ENCODE data around the gene KRTAP3-2. TPM values are rescaled to one million over a fixed set of nuclear protein-coding genes. Genes with fewer than 3 reads are reported as not detected.

Gene KRTAP3-2
- total and polyA plus RNA-seq, 11 donors = not detected

DNA sequence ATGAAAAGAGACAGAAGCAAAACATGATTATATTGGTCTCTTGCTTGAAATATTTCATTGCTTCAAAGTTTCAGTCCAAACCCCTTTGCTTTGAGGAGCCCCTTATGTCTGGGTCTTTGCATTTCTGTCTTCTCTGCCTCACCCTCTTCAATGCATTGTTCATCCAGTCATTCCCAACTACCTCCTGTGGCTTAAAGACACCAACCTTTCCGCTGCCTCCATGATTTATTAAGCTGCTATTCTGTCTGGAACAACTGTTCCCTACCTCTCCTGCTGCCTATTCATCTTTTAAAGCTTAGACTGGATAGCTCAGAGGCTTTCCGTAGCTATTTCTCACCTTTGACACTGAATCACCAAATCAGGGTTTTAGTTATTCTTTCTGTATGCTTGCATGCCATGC is 2.3 kb downstream of the KRTAP3-2 start:
- peaks cover 0 to 46% (median 12%) of the 10 kb centered on the region in 9 donors for H3K27me3 ChIP-seq
- H3K4me3 ChIP-seq = no peak overlapping the region
- no peak for TF ChIP-seq POLR2A (IDR thresholded peaks at IDR 0.05)
- TF ChIP-seq, protein P1, sequence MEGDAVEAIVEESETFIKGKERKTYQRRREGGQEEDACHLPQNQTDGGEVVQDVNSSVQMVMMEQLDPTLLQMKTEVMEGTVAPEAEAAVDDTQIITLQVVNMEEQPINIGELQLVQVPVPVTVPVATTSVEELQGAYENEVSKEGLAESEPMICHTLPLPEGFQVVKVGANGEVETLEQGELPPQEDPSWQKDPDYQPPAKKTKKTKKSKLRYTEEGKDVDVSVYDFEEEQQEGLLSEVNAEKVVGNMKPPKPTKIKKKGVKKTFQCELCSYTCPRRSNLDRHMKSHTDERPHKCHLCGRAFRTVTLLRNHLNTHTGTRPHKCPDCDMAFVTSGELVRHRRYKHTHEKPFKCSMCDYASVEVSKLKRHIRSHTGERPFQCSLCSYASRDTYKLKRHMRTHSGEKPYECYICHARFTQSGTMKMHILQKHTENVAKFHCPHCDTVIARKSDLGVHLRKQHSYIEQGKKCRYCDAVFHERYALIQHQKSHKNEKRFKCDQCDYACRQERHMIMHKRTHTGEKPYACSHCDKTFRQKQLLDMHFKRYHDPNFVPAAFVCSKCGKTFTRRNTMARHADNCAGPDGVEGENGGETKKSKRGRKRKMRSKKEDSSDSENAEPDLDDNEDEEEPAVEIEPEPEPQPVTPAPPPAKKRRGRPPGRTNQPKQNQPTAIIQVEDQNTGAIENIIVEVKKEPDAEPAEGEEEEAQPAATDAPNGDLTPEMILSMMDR (IDR thresholded peaks at IDR 0.05) = no peak
- H3K4me1 ChIP-seq = no peaks in the 10 kb centered on the region
- no peaks in the 10 kb centered on the region for H3K36me3 ChIP-seq
- intact Hi-C loops (cut with DNase I) = no loop called here
- no peaks in the 10 kb centered on the region for H3K9me3 ChIP-seq
- H3K27ac ChIP-seq = no peak overlapping the region
- WGBS, 4 donors = 74 to 80% (median 77%) methylated on average over 2 of the region's 2 CpGs
- DNase-seq = no peak
- ATAC-seq = no peak

DNA sequence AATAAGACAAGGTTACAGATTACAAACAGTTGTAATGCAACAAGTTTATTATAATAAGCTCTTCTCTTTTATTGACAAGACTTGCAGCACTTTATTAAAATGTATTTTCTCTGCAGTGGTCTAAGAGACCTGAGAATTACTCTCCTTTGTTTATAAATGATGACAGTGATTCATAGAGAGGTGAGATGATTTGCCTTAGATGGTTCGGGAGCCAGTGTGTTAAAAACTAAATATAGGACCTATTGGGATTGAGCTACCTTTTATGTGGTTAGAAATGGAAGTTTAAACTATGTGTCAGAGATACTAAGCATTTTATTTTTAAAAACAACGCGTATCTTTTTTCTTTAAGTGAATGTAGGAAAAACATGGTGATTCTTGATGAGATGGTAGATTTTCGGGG is 2.9 kb downstream of the KRTAP3-2 start:
- ATAC-seq = no peak
- Histone ChIP-seq H3K27ac (no peak overlapping the region), H3K9me3 (no peaks in the 10 kb centered on the region), H3K4me1 (no peaks in the 10 kb centered on the region), H3K36me3 (no peaks in the 10 kb centered on the region), H3K27me3 (peaks cover 0 to 46% (median 12%) of the 10 kb centered on the region in 9 donors), H3K4me3 (no peak overlapping the region)
- DNase-seq = no peak
- TF ChIP-seq POLR2A (IDR thresholded peaks at IDR 0.05) = no peak
- TF ChIP-seq, protein P1 (IDR thresholded peaks at IDR 0.05) = no peak
- intact Hi-C loops (cut with DNase I) = no loop called here
- WGBS, 4 donors = 79 to 87% (median 84%) methylated on average over 4 of the region's 4 CpGs

DNA sequence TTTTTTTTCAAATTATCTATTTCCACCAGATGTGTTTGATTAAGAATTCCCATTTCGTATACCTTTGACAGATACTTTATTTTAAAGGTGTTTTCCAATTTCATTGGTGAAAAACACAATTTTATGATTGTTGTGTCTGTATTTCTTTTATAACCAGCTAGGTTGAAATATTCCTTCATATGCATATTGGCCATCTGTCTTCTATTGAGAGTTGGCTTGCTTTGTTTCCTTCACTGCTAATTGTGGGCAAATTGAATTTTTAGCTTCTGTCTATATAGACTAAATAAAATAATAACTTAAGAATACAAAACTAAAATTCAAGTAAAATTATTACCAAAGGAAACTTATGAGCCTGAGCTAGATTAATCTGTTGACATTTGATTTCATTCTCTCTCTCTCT is 4.6 kb downstream of the KRTAP3-2 start:
- intact Hi-C loops (cut with DNase I) = no loop called here
- Histone ChIP-seq H3K4me1 (no peaks in the 10 kb centered on the region), H3K4me3 (no peak overlapping the region), H3K36me3 (no peaks in the 10 kb centered on the region), H3K27me3 (peaks cover 0 to 48% (median 12%) of the 10 kb centered on the region in 9 donors), H3K9me3 (peaks cover 0 to 3% (median 0%) of the 10 kb centered on the region in 12 donors), H3K27ac (no peak overlapping the region)
- ATAC-seq (no peak), DNase-seq (no peak)
- 52 to 82% (median 59%) methylated on average over 1 of the region's 1 CpG for WGBS, 4 donors
- TF ChIP-seq POLR2A (IDR thresholded peaks at IDR 0.05) = no peak
- TF ChIP-seq, protein P1 (IDR thresholded peaks at IDR 0.05) = no peak

DNA sequence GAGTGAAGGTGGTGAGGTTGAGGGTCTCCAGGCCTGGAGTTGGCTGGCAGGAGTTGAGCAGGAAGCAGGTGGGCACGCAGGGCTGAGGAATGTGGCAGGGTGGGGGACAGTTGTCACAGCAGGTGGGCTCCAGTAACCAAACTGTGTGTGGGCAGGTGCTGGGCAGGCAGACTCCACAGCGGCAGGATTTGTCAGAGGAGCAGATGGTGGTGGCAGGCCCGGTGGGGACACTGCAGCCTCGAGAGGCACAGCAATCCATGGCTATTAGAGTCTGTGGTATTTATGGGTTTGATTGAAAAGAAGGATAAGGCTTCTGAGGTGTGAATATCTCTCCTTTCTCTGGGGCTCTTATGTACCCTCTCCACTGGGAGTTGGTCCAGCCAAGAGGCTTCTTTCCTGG is 5.9 kb downstream of the KRTAP3-2 start, which contains the start of gene KRTAP3-3:
KRTAP3-3 (minus strand) TSS at position 326 of the 400 bp plus-strand sequence; CDS start at position 259, 67 bp downstream.
- H3K9me3 ChIP-seq = peaks cover 0 to 3% (median 0%) of the 10 kb centered on the region in 12 donors
- H3K36me3 ChIP-seq = no peaks in the 10 kb centered on the region
- no peak for DNase-seq
- intact Hi-C loops (cut with DNase I) = no loop called here
- H3K4me1 ChIP-seq = no peaks in the 10 kb centered on the region
- H3K27ac ChIP-seq = no peak within 1 kb of the TSS
- peaks cover 0 to 48% (median 12%) of the 10 kb centered on the region in 9 donors for H3K27me3 ChIP-seq
- 27 to 43% (median 35%) methylated on average over 3 to 4 of the region's 4 CpGs for WGBS, 4 donors
- no peak within 1 kb of the TSS for H3K4me3 ChIP-seq
- no peak for ATAC-seq
- TF ChIP-seq, protein P1 (IDR thresholded peaks at IDR 0.05) = no peak
- TF ChIP-seq POLR2A (IDR thresholded peaks at IDR 0.05) = no peak

Measured in heart left ventricle (tissue), 16 donors.